H1 (cell line): ENCODE results near the gene SLFN12. TPM values are rescaled to one million over a fixed set of nuclear protein-coding genes. Genes with fewer than 3 reads are reported as not detected.

Experiments used
- CTCF ChIA-PET: fragments of 300-600 bp; sonication (Branson Sonifier 250); formaldehyde crosslinking; loops from one replicate; lab custom pipeline; 2021; ENCODE audit not compliant: partially characterized antibody; lab: Charles Lee
- POLR2A ChIA-PET: fragments of 300-600 bp; sonication (Branson Sonifier 250); formaldehyde crosslinking; loops from one replicate; lab custom pipeline; 2021; ENCODE audit warnings: inconsistent platforms; ENCODE audit not compliant: partially characterized antibody; lab: Charles Lee
- DNase-seq, 2 experiments: peaks; one replicate each; pipeline versions ENCODE4 v3.0.0 to v3.0.0-alpha.2; 2010 to 2022; ENCODE audit warnings: low spot score in 2 of 2, low read depth in 1 of 2, mixed read lengths in 1 of 2
- FAIRE-seq: peaks from 2 replicates; lab custom pipeline; 2011; peaks lifted over from hg19 to GRCh38; lab: Jason Lieb, UNC
- H2AFZ ChIP-seq: 2 replicates; pipeline ENCODE4 v1.8.1; 2012; ENCODE audit warnings: low read length, inconsistent platforms
- H2AK5ac ChIP-seq: 2 replicates; pipeline ENCODE4 v1.6.1; 2013; ENCODE audit warnings: low read depth, low read length
- H2BK120ac ChIP-seq: replicated peaks from 2 replicates; pipeline ENCODE3; 2013; ENCODE audit warnings: low read depth, low read length, inconsistent platforms
- H2BK12ac ChIP-seq: 2 replicates; pipeline ENCODE4 v1.6.1; 2013; ENCODE audit warnings: low read depth, low read length
- H2BK15ac ChIP-seq: 2 replicates; pipeline ENCODE4 v1.6.1; 2013; ENCODE audit warnings: low read length
- H2BK20ac ChIP-seq: 2 replicates; pipeline ENCODE4 v1.6.1; 2013; ENCODE audit warnings: low read length
- H2BK5ac ChIP-seq: 2 replicates; pipeline ENCODE4 v1.6.1; 2013; ENCODE audit warnings: low read depth, low read length
- H3K14ac ChIP-seq: 2 replicates; pipeline ENCODE4 v1.6.1; 2013; ENCODE audit warnings: inconsistent platforms; ENCODE audit not compliant: insufficient read length
- H3K18ac ChIP-seq: 2 replicates; pipeline ENCODE4 v1.6.1; 2013; ENCODE audit warnings: low read length; ENCODE audit errors: extremely low read depth
- H3K23ac ChIP-seq: 2 replicates; pipeline ENCODE4 v1.6.1; 2013; ENCODE audit warnings: inconsistent platforms; ENCODE audit not compliant: insufficient read length
- H3K23me2 ChIP-seq: 2 replicates; pipeline ENCODE4 v1.6.1; 2013; ENCODE audit warnings: low read depth, low read length
- H3K27ac ChIP-seq: 2 replicates; pipeline ENCODE4 v1.6.1; 2011; ENCODE audit warnings: low read depth, low read length, inconsistent platforms
- H3K27me3 ChIP-seq, 4 experiments: replicated peaks in 1 of 4; 1 replicate in 1 of 4; 2 replicates in 3 of 4; pipeline versions ENCODE4 v1.6.1 to v1.8.1; 2011 to 2013; ENCODE audit warnings: low read length in 3 of 4, mild to moderate bottlenecking in 3 of 4, inconsistent platforms in 2 of 4, mixed read lengths in 2 of 4, moderate library complexity in 1 of 4; ENCODE audit not compliant: control insufficient read depth in 3 of 4, insufficient read depth in 3 of 4; ENCODE audit errors: extremely low read depth in 1 of 4
- H3K36me3 ChIP-seq, 4 experiments: 2 replicates each; pipeline versions ENCODE4 v1.6.1 to v1.8.1; 2011 to 2013; ENCODE audit warnings: mild to moderate bottlenecking in 4 of 4, low read length in 3 of 4, moderate library complexity in 2 of 4, control low read depth in 1 of 4, inconsistent platforms in 1 of 4; ENCODE audit not compliant: insufficient read depth in 4 of 4, control insufficient read depth in 2 of 4
- H3K4ac ChIP-seq: replicated peaks from 2 replicates; pipeline ENCODE3; 2013; ENCODE audit warnings: low read length, low read depth, mixed read lengths, inconsistent platforms; ENCODE audit not compliant: insufficient read length
- H3K4me1 ChIP-seq, 4 experiments: replicated peaks in 1 of 4; 1 replicate in 1 of 4; 2 replicates in 3 of 4; pipeline versions ENCODE4 v1.6.1 to v1.8.1; 2011 to 2013; ENCODE audit warnings: low read length in 3 of 4, inconsistent platforms in 2 of 4, mixed read lengths in 1 of 4; ENCODE audit not compliant: insufficient read depth in 4 of 4, control insufficient read depth in 3 of 4
- H3K4me2 ChIP-seq, 2 experiments: 2 replicates each; pipeline versions ENCODE4 v1.6.1 to v1.8.1; 2011 to 2013; ENCODE audit warnings: low read depth in 2 of 2, low read length in 2 of 2, control low read depth in 1 of 2, inconsistent platforms in 1 of 2, mild to moderate bottlenecking in 1 of 2; ENCODE audit not compliant: insufficient read depth in 1 of 2
- H3K4me3 ChIP-seq, 4 experiments: fragments of 200-600, 300-600 bp in 1 of 4; sonication (generic), shearing (Covaris generic), sonication (Bioruptor Twin) in 1 of 4; 2 replicates each; pipeline versions ENCODE4 v1.5.1 to v1.8.1; 2011 to 2016; ENCODE audit warnings: low read length in 4 of 4, low read depth in 3 of 4, control low read depth in 2 of 4, inconsistent platforms in 2 of 4, mild to moderate bottlenecking in 2 of 4, mixed read lengths in 1 of 4, moderate library complexity in 1 of 4; ENCODE audit not compliant: insufficient read depth in 2 of 4; ENCODE audit errors: extremely low read depth in 1 of 4
- H3K56ac ChIP-seq: replicated peaks from 2 replicates; pipeline ENCODE3; 2013; ENCODE audit warnings: low read depth, mild to moderate bottlenecking, mixed read lengths, low read length, inconsistent platforms; ENCODE audit not compliant: insufficient read length
- H3K79me1 ChIP-seq: 2 replicates; pipeline ENCODE4 v1.6.1; 2013; ENCODE audit warnings: low read depth, low read length, control low read depth
- H3K79me2 ChIP-seq, 2 experiments: 2 replicates each; pipeline versions ENCODE4 v1.6.1 to v1.8.1; 2012 to 2013; ENCODE audit warnings: low read length in 2 of 2, mild to moderate bottlenecking in 2 of 2, inconsistent platforms in 1 of 2; ENCODE audit not compliant: insufficient read depth in 2 of 2, control insufficient read depth in 1 of 2
- H3K9ac ChIP-seq, 4 experiments: replicated peaks in 1 of 4; 1 replicate in 1 of 4; 2 replicates in 3 of 4; pipeline versions ENCODE4 v1.6.1 to v1.8.1; 2011 to 2013; ENCODE audit warnings: low read depth in 3 of 4, low read length in 3 of 4, control low read depth in 2 of 4, mild to moderate bottlenecking in 2 of 4, moderate library complexity in 2 of 4, inconsistent platforms in 1 of 4; ENCODE audit errors: extremely low read depth in 1 of 4
- H3K9me3 ChIP-seq, 2 experiments: 2 replicates each; pipeline versions ENCODE4 v1.6.1 to v1.8.1; 2012 to 2013; ENCODE audit warnings: mild to moderate bottlenecking in 2 of 2, moderate library complexity in 2 of 2, control low read depth in 1 of 2, inconsistent platforms in 1 of 2, low read depth in 1 of 2, low read length in 1 of 2, mixed read lengths in 1 of 2; ENCODE audit not compliant: insufficient read depth in 2 of 2
- H4K20me1 ChIP-seq, 2 experiments: replicated peaks in 1 of 2; 2 replicates each; pipeline versions ENCODE3 to v1.8.1; 2011 to 2013; ENCODE audit warnings: inconsistent platforms in 2 of 2, low read length in 2 of 2, mild to moderate bottlenecking in 1 of 2; ENCODE audit not compliant: insufficient read depth in 2 of 2, control insufficient read depth in 1 of 2
- H4K5ac ChIP-seq: 2 replicates; pipeline ENCODE4 v1.6.1; 2013; ENCODE audit warnings: low read length, low read depth, mixed read lengths, inconsistent platforms; ENCODE audit not compliant: insufficient read length
- H4K8ac ChIP-seq: 2 replicates; pipeline ENCODE4 v1.8.0; 2013; ENCODE audit warnings: mild to moderate bottlenecking, moderate library complexity, low read length, inconsistent platforms; ENCODE audit not compliant: insufficient read depth; ENCODE audit errors: extremely low read depth
- H4K91ac ChIP-seq: replicated peaks from 2 replicates; pipeline ENCODE3; 2013; ENCODE audit warnings: low read length, mixed read lengths, inconsistent platforms; ENCODE audit not compliant: insufficient read length
- CTCF ChIP-seq, 3 experiments: IDR thresholded peaks; 1 replicate in 2 of 3; 2 replicates in 1 of 3; pipeline versions ENCODE4 v1.5.1 to v1.6.1; 2011; ENCODE audit warnings: low read length in 3 of 3, mild to moderate bottlenecking in 3 of 3, inconsistent platforms in 2 of 3, low read depth in 1 of 3, moderate library complexity in 1 of 3; ENCODE audit not compliant: insufficient read depth in 1 of 3; ENCODE audit errors: control extremely low read depth in 1 of 3
- KDM4A ChIP-seq: IDR thresholded peaks from one replicate; pipeline ENCODE4 v1.7.1; 2012; ENCODE audit warnings: low read depth, mild to moderate bottlenecking, moderate library complexity, low read length, inconsistent platforms; ENCODE audit not compliant: severe bottlenecking
- KDM5A ChIP-seq: fragments of 200-600 bp; IDR thresholded peaks from 2 replicates; pipeline ENCODE4 v1.7.1; 2012; ENCODE audit warnings: mild to moderate bottlenecking, low read length, inconsistent platforms, mixed read lengths
- MAX ChIP-seq: IDR thresholded peaks from 2 replicates; pipeline ENCODE4 v1.6.1; 2012; ENCODE audit warnings: inconsistent platforms
- POLR2A ChIP-seq, 2 experiments: IDR thresholded peaks; 1 replicate in 1 of 2; 2 replicates in 1 of 2; pipeline ENCODE4 v1.6.1; 2011; ENCODE audit warnings: low read depth in 2 of 2, low read length in 2 of 2, mild to moderate bottlenecking in 2 of 2; ENCODE audit errors: control extremely low read depth in 1 of 2
- POLR2AphosphoS5 ChIP-seq: IDR thresholded peaks from 2 replicates; pipeline ENCODE4 v1.6.1; 2011; ENCODE audit warnings: low read depth, low read length
- RBBP5 ChIP-seq: IDR thresholded peaks from 2 replicates; pipeline ENCODE4 v1.7.1; 2012; ENCODE audit warnings: low read depth, mild to moderate bottlenecking, inconsistent platforms, low read length, moderate library complexity, borderline replicate concordance
- RFX5 ChIP-seq: IDR thresholded peaks from 2 replicates; pipeline ENCODE4 v1.6.1; 2011; ENCODE audit warnings: low read depth, low read length, improper control_type of control experiment, borderline replicate concordance
- SP2 ChIP-seq: IDR thresholded peaks from 2 replicates; pipeline ENCODE4 v1.6.1; 2012; ENCODE audit warnings: mild to moderate bottlenecking, low read length, inconsistent platforms
- TBP ChIP-seq: IDR thresholded peaks from 2 replicates; pipeline ENCODE4 v1.6.1; 2011; ENCODE audit warnings: low read depth, low read length, improper control_type of control experiment
- WGBS, 2 experiments: shearing (Covaris generic) in 1 of 2; methylation state at CpG; one replicate each; pipeline versions ENCODE4 v1.1.6 to v1.1.7; 2013 to 2015; ENCODE audit warnings: low lambda C conversion rate in 2 of 2, mixed read lengths in 2 of 2, inconsistent platforms in 1 of 2, low coverage in 1 of 2, missing lambda C conversion rate in 1 of 2; ENCODE audit not compliant: insufficient replicate concordance in 2 of 2, insufficient coverage in 1 of 2, insufficient read length in 1 of 2; ENCODE audit errors: extremely low coverage in 1 of 2, missing lambda C conversion rate in 1 of 2; 5-methylcytosine and 5-hydroxymethylcytosine counted together
- polyA plus RNA-seq, 7 experiments: library from polyadenylated mRNA; depleted of rRNA in 3 of 7; stranded (reverse) in 5 of 7; unstranded in 2 of 7; fragments of >200 nt in 5 of 7; fragments of 200-250 nt in 2 of 7; gene quantifications; 1 replicate in 5 of 7; 2 replicates in 1 of 7; 4 replicates in 1 of 7; pipeline versions ENCODE4 v1.2.1 to v1.2.3, GENCODE V29; 2011 to 2013; ENCODE audit warnings: missing spikeins in 2 of 7, mixed read lengths in 2 of 7
- total RNA-seq: library from RNA; stranded (reverse); fragmentation: NEBNext Ultra II Directional; extraction: Animal tissue kit (Norgen Biotek cat#: 25700); gene quantifications from 2 replicates; pipeline ENCODE4 v1.2.1, GENCODE V29; 2021

The SLFN12 gene
- total and polyA plus RNA-seq, 2 of the 8 experiments (the other 6 are each of a cell fraction or from before 2014, with no cell fraction given) = 1.6 to 10.7 TPM

- H2AK5ac ChIP-seq = no peak overlapping the region
- H3K79me1 ChIP-seq = no peaks in the 10 kb centered on the region
- ChIA-PET CTCF (interaction anchor here (1.0 kb wide), 1 partner anchor 61 kb away, joined by 3 read pairs; no protein-coding TSS in a partner anchor), POLR2A (interaction anchor here (1.2 to 1.3 kb wide), 2 partner anchors 18 to 114 kb away, joined by 3 read pairs; no protein-coding TSS in a partner anchor)
- peaks cover 9% of the 10 kb centered on the region; the same call in 1 of the 2 replicates for H3K23me2 ChIP-seq
- no peak overlapping the region for H3K14ac ChIP-seq
- H3K9me3 ChIP-seq = no peaks in the 10 kb centered on the region
- no peak overlapping the region for H2BK20ac ChIP-seq
- H2BK15ac ChIP-seq = no peak overlapping the region
- H4K20me1 ChIP-seq = no peaks in the 10 kb centered on the region
- H4K8ac ChIP-seq = no peak overlapping the region
- H2BK12ac ChIP-seq = no peak overlapping the region
- H3K4me1 ChIP-seq = peaks cover 2 to 8% (median 6%) of the 10 kb centered on the region in 4 experiments; a peak in 6 of 7 replicates
- no peak overlapping the region for H2BK120ac ChIP-seq
- 5% methylated on average over 17 of the region's 25 CpGs; no CpG with 5 or more reads in 1 of the 2 experiments for WGBS, 2 experiments
- no peak overlapping the region for H4K91ac ChIP-seq
- H3K23ac ChIP-seq = no peak overlapping the region
- H3K4ac ChIP-seq = no peak overlapping the region
- no peaks in the 10 kb centered on the region for H3K36me3 ChIP-seq
- no peak for DNase-seq
- H3K9ac ChIP-seq = no peak overlapping the region
- no peak overlapping the region for H2AFZ ChIP-seq
- H3K27ac ChIP-seq = no peak overlapping the region
- peak overlapping the region; percentile 82 to 88 for H3K4me2 ChIP-seq
- H3K4me3 ChIP-seq = peak overlapping the region; percentile 30 to 62 (median 51); a peak in 7 of 8 replicates
- H3K27me3 ChIP-seq = peaks cover 39 to 79% (median 53%) of the 10 kb centered on the region in 4 experiments
- H3K79me2 ChIP-seq = no peaks in the 10 kb centered on the region
- H3K18ac ChIP-seq = no peak overlapping the region
- H2BK5ac ChIP-seq = no peak overlapping the region
- H4K5ac ChIP-seq = no peak overlapping the region
- no peak overlapping the region for H3K56ac ChIP-seq
- no peak for FAIRE-seq
- TF ChIP-seq MAX (no peak), POLR2AphosphoS5 (no peak), RFX5 (no peak), CTCF (IDR thresholded peaks at IDR 0.05; ENCODE audit: control extremely low read depth in 1 of 3, insufficient read depth in 1 of 3, low read depth in 1 of 3, low read length in 3 of 3) (no peak), KDM5A (no peak), POLR2A (IDR thresholded peaks at IDR 0.05; ENCODE audit: control extremely low read depth in 1 of 2, low read depth in 2 of 2, low read length in 2 of 2) (no peak), KDM4A (no peak), SP2 (no peak), RBBP5 (no peak), TBP (no peak)
These were observed 59.3 kb downstream of the SLFN12 start for GRCh38 chr17:35372846-35373533.
